Prostate gland (tissue), 2 donors: ENCODE results near the gene HDAC4. TPM values are rescaled to one million over a fixed set of nuclear protein-coding genes. Genes with fewer than 3 reads are reported as not detected.

ENCODE experiments used
- DNase-seq: peaks from one replicate; pipeline ENCODE4 v3.0.0-alpha.2; 2019; ENCODE audit warnings: low spot score
- H3K27ac ChIP-seq, 2 donors: fragments of 200-600 bp; sonication (generic); 2 replicates each; pipeline ENCODE4 v1.5.1; 2017 to 2019
- H3K27me3 ChIP-seq: fragments of 200-600 bp; sonication (generic); replicated peaks from 2 replicates; pipeline ENCODE4 v1.5.1; 2019; ENCODE audit not compliant: insufficient read depth
- H3K36me3 ChIP-seq, 2 donors: fragments of 200-600 bp; sonication (generic); 1 replicate in 1 of 2; 2 replicates in 1 of 2; pipeline versions ENCODE4 v1.5.1 to v1.8.1; 2017 to 2019
- H3K4me1 ChIP-seq: fragments of 200-600 bp; sonication (generic); replicated peaks from 2 replicates; pipeline ENCODE4 v1.5.1; 2019
- H3K4me3 ChIP-seq, 2 donors: fragments of 200-600 bp; sonication (generic); 2 replicates each; pipeline ENCODE4 v1.5.1; 2017 to 2019
- H3K9me3 ChIP-seq: fragments of 200-600 bp; sonication (generic); 2 replicates; pipeline ENCODE4 v1.5.1; 2017
- CTCF ChIP-seq, 4 experiments: fragments of 200-600 bp in 2 of 4; fragments of 450-650 bp in 2 of 4; sonication (generic) in 2 of 4; IDR thresholded peaks; 1 replicate in 3 of 4; 2 replicates in 1 of 4; pipeline ENCODE4 v1.5.1; 2016 to 2019; ENCODE audit warnings: antibody characterized with exemption in 4 of 4, mild to moderate bottlenecking in 2 of 4, moderate library complexity in 2 of 4
- POLR2A ChIP-seq: fragments of 450-650 bp; IDR thresholded peaks from one replicate; pipeline ENCODE4 v1.6.1; 2016; ENCODE audit warnings: antibody characterized with exemption, mild to moderate bottlenecking
- POLR2AphosphoS5 ChIP-seq: sonication (generic); formaldehyde crosslinking; IDR thresholded peaks from one replicate; pipeline ENCODE4 v1.6.1; 2017; ENCODE audit warnings: antibody characterized with exemption
- WGBS: methylation state at CpG from one replicate; pipeline ENCODE4 v1.1.5; 2018; 5-methylcytosine and 5-hydroxymethylcytosine counted together
- intact Hi-C: fragments of 100-400 bp; cut with DNase I; formaldehyde crosslinking; loops from one replicate; pipeline ENCODE4 v1.14.2; 2022
- total RNA-seq, 2 donors: library from RNA; depleted of rRNA; stranded (reverse); fragments of >200 nt; gene quantifications; one replicate each; pipeline ENCODE4 v1.1.0, GENCODE V29; 2016

Gene HDAC4
- total RNA-seq, 2 donors from 2014 or later, result 41.8 to 44.2 TPM

- no peaks in the 10 kb centered on the region for H3K9me3 ChIP-seq
- peaks cover 0 to 5% of the 10 kb centered on the region in 2 donors for H3K36me3 ChIP-seq
- TF ChIP-seq CTCF (IDR thresholded peaks at IDR 0.05), result no peak
- H3K27ac ChIP-seq, result no peak overlapping the region
- no peak for DNase-seq
- WGBS, result 96% methylated on average over 7 of the region's 7 CpGs
- no peaks in the 10 kb centered on the region for H3K4me1 ChIP-seq
- H3K27me3 ChIP-seq, result no peaks in the 10 kb centered on the region
- intact Hi-C loops, result no loop called here
- H3K4me3 ChIP-seq, result no peak overlapping the region
These were observed 247.9 kb downstream of the HDAC4 start for GRCh38 chr2:239152916-239153305.

- H3K27ac ChIP-seq, result peak overlapping the region; percentile 64 to 65
- H3K4me3 ChIP-seq, result no peak overlapping the region
- WGBS, result 91% methylated on average over 10 of the region's 10 CpGs
- no peaks in the 10 kb centered on the region for H3K9me3 ChIP-seq
- H3K36me3 ChIP-seq, result peaks cover 0 to 5% of the 10 kb centered on the region in 2 donors
- no peak for DNase-seq
- intact Hi-C loops, result no loop called here
- no peak for TF ChIP-seq POLR2AphosphoS5
- TF ChIP-seq POLR2A, result no peak
- no peak for TF ChIP-seq CTCF (IDR thresholded peaks at IDR 0.05)
- H3K27me3 ChIP-seq, result no peaks in the 10 kb centered on the region
- no peaks in the 10 kb centered on the region for H3K4me1 ChIP-seq
These were observed 248.4 kb downstream of the HDAC4 start for GRCh38 chr2:239152239-239152915.

- Histone ChIP-seq H3K4me3 (no peak overlapping the region), H3K4me1 (no peaks in the 10 kb centered on the region), H3K9me3 (no peaks in the 10 kb centered on the region), H3K36me3 (peaks cover 0 to 5% of the 10 kb centered on the region in 2 donors), H3K27ac (peak overlapping the region; percentile 64 to 70), H3K27me3 (no peaks in the 10 kb centered on the region)
- TF ChIP-seq POLR2AphosphoS5, result peak; percentile 89
- TF ChIP-seq CTCF (IDR thresholded peaks at IDR 0.05), result no peak
- TF ChIP-seq POLR2A, result no peak
- WGBS, result 76% methylated on average over 16 of the region's 16 CpGs
- intact Hi-C loops, result no loop called here
- DNase-seq, result peak; percentile 36
These were observed 249.4 kb downstream of the HDAC4 start for GRCh38 chr2:239151201-239152131.

GRCh38 chr2:239150125-239151011, 250.5 kb downstream of the HDAC4 start:
- intact Hi-C loops, result no loop called here
- Histone ChIP-seq H3K36me3 (peaks cover 0 to 5% of the 10 kb centered on the region in 2 donors), H3K4me1 (no peaks in the 10 kb centered on the region), H3K4me3 (no peak overlapping the region), H3K27me3 (no peaks in the 10 kb centered on the region), H3K27ac (peak overlapping the region; percentile 64 to 70), H3K9me3 (no peaks in the 10 kb centered on the region)
- DNase-seq, result no peak
- WGBS, result 79% methylated on average over 9 of the region's 9 CpGs
- TF ChIP-seq CTCF (IDR thresholded peaks at IDR 0.05), result no peak
- TF ChIP-seq POLR2A, result no peak
- TF ChIP-seq POLR2AphosphoS5, result no peak
